GM19025 (cell line): ENCODE results near the gene IRF2BPL.

Experiments used
- ATAC-seq: cut with Tn5 transposase; IDR thresholded peaks from one replicate; pipeline ENCODE4 v1.9.1; 2021; ENCODE audit warnings: mild to moderate bottlenecking, low read depth, moderate library complexity; ENCODE audit not compliant: unreplicated experiment

The IRF2BPL gene

GRCh38 chr14:76995279-76996035 lies 33.1 kb downstream of the IRF2BPL start:
- ATAC-seq: no peak

- ATAC-seq: no peak
Measured at GRCh38 chr14:76993752-76994151, 34.8 kb downstream of the IRF2BPL start.

- ATAC-seq: no peak
Measured at GRCh38 chr14:76990084-76990483, 38.4 kb downstream of the IRF2BPL start.

DNA sequence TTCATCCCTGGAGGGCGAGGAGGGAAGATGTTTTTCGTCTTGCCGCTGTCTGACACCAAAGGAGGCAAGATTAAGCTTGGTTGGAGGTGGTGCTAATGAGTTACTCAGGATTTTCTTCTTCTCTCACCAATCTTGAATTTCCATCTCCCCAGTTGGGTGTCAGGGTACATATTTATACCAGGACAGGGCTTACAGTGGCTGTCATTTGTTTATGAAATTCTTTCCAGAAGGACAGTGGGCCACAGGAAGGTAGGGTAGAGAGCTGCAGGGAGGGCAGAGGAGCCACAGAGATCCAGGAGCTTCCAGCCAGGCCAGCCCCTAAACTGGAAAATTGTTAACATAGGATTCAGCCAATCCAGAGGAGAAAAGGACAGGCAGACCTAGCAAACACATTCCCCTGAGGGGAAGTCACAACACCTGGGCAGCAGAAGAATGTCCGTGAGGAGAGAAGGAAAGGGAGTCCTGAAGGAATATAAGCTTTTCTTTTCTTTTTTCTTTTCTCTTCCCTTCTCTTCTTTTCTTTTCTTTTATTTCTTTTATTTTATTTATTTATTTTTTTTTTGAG lies 40.5 kb downstream of the IRF2BPL start:
- ATAC-seq: no peak

DNA sequence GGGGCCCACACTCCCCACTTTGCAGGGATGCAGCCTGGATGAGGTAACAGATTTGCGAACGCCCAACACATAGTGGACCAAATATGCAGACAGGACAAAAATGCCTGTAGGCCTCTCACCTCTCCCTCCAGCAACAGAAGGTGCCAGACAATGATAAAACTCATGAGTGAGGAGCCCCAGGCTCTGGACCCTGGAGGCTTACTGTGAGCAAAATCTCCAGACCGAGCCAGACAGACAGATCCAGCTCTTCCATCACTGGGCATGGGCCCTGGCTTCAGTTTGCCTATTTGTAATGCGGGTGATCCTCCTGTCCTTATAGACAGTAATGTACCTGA lies 42.3 kb downstream of the IRF2BPL start:
- ATAC-seq: no peak

- ATAC-seq: no peak
Measured at GRCh38 chr14:76985540-76986230, 42.8 kb downstream of the IRF2BPL start.

DNA sequence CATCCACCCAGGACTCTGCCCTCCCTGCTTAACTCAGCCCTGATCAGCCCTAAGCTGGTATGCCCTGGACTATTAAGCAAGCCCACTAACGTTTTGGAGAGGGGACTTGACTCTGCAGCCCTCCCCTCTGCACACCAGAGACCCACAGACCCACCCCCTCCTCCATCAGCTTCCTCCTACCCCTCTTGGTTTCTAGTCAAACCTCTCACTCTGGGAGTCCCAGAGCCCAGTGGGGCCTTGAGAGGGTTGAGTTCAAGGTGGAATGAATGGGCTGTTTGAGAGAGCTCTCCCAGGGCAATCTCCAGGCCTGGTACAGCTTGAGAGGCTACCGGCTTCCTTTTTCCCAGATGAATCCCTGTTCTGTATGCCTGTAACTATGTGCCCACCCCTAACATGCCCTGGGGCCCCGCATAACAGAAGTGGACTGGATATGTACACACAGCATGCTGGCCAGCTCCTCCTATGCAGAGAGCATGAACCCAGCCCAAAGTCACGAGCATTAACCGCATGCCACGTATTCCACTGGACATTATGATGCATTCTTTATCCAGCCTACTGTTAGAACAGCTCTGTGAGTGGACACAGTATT lies 43.6 kb downstream of the IRF2BPL start:
- ATAC-seq: no peak

DNA sequence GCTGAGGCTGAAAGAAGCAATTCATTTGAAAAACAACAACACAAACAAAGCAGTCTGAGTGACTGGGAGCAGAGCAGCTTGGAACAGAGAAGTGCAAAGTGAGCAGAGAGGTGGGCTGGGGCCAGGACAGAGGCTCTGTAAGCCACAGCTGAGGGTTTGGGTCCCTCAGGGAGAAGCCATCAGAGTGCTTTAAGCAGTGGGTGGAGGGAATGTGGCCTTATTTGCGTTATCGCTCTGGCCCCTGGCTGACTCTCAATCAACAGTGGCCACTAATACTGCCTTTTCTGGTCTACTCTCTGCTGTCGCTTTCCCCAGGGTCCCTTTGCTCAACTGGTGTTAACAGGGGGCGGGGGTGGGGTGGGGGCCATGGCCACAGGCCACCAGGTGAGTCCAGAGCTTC lies 44.2 kb downstream of the IRF2BPL start:
- no peak for ATAC-seq

GRCh38 chr14:76981670-76982069 lies 46.8 kb downstream of the IRF2BPL start:
- ATAC-seq: no peak

- ATAC-seq: peak; percentile 96
Measured at GRCh38 chr14:76977793-76978720, 50.5 kb downstream of the IRF2BPL start.

GRCh38 chr14:76976240-76977005 lies 52.1 kb downstream of the IRF2BPL start:
- no peak for ATAC-seq

DNA sequence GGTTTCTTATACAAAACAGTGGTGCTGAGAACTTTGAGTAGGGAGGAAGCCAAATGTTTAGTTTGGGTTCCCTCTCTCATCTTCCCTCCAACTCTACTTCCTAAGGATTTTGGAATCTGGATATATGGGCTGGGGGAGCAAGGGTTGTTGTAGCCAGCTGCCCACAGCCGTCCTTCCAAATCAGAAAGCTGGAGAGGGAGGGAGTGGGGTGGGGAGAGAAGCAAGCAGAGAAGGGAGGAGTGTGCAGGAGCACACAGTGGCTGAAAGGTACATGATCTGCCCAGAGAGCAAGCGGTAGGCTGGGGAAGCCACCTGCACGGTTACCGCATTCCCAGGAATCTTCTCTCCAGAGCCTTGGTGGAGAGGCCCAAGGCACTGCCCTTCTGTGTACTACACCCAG lies 52.7 kb downstream of the IRF2BPL start:
- no peak for ATAC-seq

GRCh38 chr14:76975051-76975450 lies 53.5 kb downstream of the IRF2BPL start:
- no peak for ATAC-seq
